A673 (cell line): ENCODE measurements around the gene NDUFA11. TPM values are rescaled to one million over a fixed set of nuclear protein-coding genes. Genes with fewer than 3 reads are reported as not detected.
"Not testable (repeated sequence)": the region's sequence is repeated elsewhere in the genome, so short reads cannot be mapped to it uniquely, and the experiment has no call there.

Experiments
- BruUV-seq: library from RNA; stranded (reverse); fragments of 400-500 nt; replicated peaks from 2 replicates; lab custom pipeline; 2021; lab: Mats Ljungman, UMichigan
- CTCF ChIA-PET: fragments of 300-600 bp; sonication (Branson Sonifier 250); formaldehyde crosslinking; loops from one replicate; lab custom pipeline; 2022; ENCODE audit warnings: antibody characterized with exemption; lab: Charles Lee
- POLR2A ChIA-PET: fragments of 300-600 bp; sonication (Branson Sonifier 250); formaldehyde crosslinking; loops from one replicate; lab custom pipeline; 2022; ENCODE audit warnings: antibody characterized with exemption; ENCODE audit not compliant: low non-redundant PET; lab: Charles Lee
- DNase-seq: peaks from one replicate; pipeline ENCODE4 v3.0.0-alpha.2; 2015; ENCODE audit warnings: low spot score
- H3K27ac ChIP-seq: fragments of 200-600 bp; sonication (generic); 2 replicates; pipeline ENCODE4 v1.5.1; 2016; ENCODE audit warnings: mixed run types, low read depth, mild to moderate bottlenecking, mixed read lengths, antibody characterized with exemption, low read length; ENCODE audit not compliant: poor library complexity, severe bottlenecking
- H3K27me3 ChIP-seq: fragments of 200-600 bp; sonication (generic); replicated peaks from 2 replicates; pipeline ENCODE4 v1.6.1; 2017; ENCODE audit warnings: mixed run types, low read depth, mild to moderate bottlenecking, mixed read lengths, antibody characterized with exemption, low read length; ENCODE audit not compliant: insufficient read depth, poor library complexity
- H3K36me3 ChIP-seq: fragments of 200-600 bp; sonication (generic); 2 replicates; pipeline ENCODE4 v1.6.1; 2016; ENCODE audit warnings: mixed run types, mild to moderate bottlenecking, mixed read lengths, antibody characterized with exemption, low read length; ENCODE audit not compliant: insufficient read depth, poor library complexity, severe bottlenecking
- H3K4me1 ChIP-seq: fragments of 200-600 bp; sonication (generic); 2 replicates; pipeline ENCODE4 v1.6.1; 2017; ENCODE audit warnings: mixed run types, mild to moderate bottlenecking, mixed read lengths, antibody characterized with exemption, low read length; ENCODE audit not compliant: insufficient read depth, poor library complexity, severe bottlenecking
- H3K4me3 ChIP-seq: fragments of 200-600 bp; sonication (generic); 2 replicates; pipeline ENCODE4 v1.5.1; 2016; ENCODE audit warnings: low read depth, mixed run types, mild to moderate bottlenecking, mixed read lengths, low read length; ENCODE audit not compliant: poor library complexity, severe bottlenecking
- H3K9me3 ChIP-seq: fragments of 200-600 bp; sonication (generic); 2 replicates; pipeline ENCODE4 v1.6.1; 2016; ENCODE audit warnings: mixed run types, low read depth, mild to moderate bottlenecking, mixed read lengths, antibody characterized with exemption, low read length; ENCODE audit not compliant: poor library complexity, severe bottlenecking
- CTCF ChIP-seq: fragments of 300-800, 200-600 bp; sonication (generic); conservative IDR thresholded peaks from 2 replicates; pipeline ENCODE4 v1.5.1; 2017; ENCODE audit warnings: low read depth, mild to moderate bottlenecking, antibody characterized with exemption, low read length, moderate library complexity, mixed read lengths
- EZH2 ChIP-seq: fragments of 200-600 bp; sonication (generic); IDR thresholded peaks from 2 replicates; pipeline ENCODE4 v1.6.1; 2017; ENCODE audit warnings: borderline replicate concordance, low read depth, mild to moderate bottlenecking, mixed read lengths, antibody characterized with exemption, low read length; ENCODE audit not compliant: poor library complexity, severe bottlenecking
- intact Hi-C: fragments of 100-400 bp; cut with micrococcal nuclease; formaldehyde crosslinking; loops from one replicate; pipeline ENCODE4 v1.10.0; 2022; ENCODE audit not compliant: unreplicated experiment
- total RNA-seq: library from RNA; stranded (reverse); gene quantifications from 2 replicates; pipeline ENCODE4 v1.2.3, GENCODE V29; 2021

NDUFA11 gene
- total RNA-seq, 1 experiment from 2014 or later, result 290 TPM

GRCh38 chr19:5864013-5864720, 39.4 kb downstream of the NDUFA11 start:
- ChIA-PET CTCF (no interaction called here), POLR2A (no interaction called here)
- Histone ChIP-seq H3K27ac (no peak overlapping the region), H3K4me1 (no peaks in the 10 kb centered on the region), H3K4me3 (no peak overlapping the region), H3K27me3 (no peaks in the 10 kb centered on the region), H3K9me3 (no peaks in the 10 kb centered on the region), H3K36me3 (no peaks in the 10 kb centered on the region)
- TF ChIP-seq CTCF, result no peak
- no peak for TF ChIP-seq EZH2
- BruUV-seq, result no TSS peak
- intact Hi-C loops, result no loop called here
- DNase-seq, result no peak

- CTCF ChIA-PET, result interaction anchor here (0.6 kb wide), 1 partner anchor 1678 kb away, joined by 3 read pairs; no protein-coding TSS in a partner anchor
- no peak for TF ChIP-seq EZH2
- no peak for TF ChIP-seq CTCF
- intact Hi-C loops, result no loop called here
- no peak for DNase-seq
- Histone ChIP-seq H3K9me3 (no peaks in the 10 kb centered on the region), H3K4me1 (no peaks in the 10 kb centered on the region), H3K27me3 (no peaks in the 10 kb centered on the region), H3K27ac (no peak overlapping the region), H3K36me3 (no peaks in the 10 kb centered on the region), H3K4me3 (no peak overlapping the region)
- POLR2A ChIA-PET, result no interaction called here
- no TSS peak for BruUV-seq
Observed at GRCh38 chr19:5863030-5863665, 40.4 kb downstream of the NDUFA11 start.

DNA sequence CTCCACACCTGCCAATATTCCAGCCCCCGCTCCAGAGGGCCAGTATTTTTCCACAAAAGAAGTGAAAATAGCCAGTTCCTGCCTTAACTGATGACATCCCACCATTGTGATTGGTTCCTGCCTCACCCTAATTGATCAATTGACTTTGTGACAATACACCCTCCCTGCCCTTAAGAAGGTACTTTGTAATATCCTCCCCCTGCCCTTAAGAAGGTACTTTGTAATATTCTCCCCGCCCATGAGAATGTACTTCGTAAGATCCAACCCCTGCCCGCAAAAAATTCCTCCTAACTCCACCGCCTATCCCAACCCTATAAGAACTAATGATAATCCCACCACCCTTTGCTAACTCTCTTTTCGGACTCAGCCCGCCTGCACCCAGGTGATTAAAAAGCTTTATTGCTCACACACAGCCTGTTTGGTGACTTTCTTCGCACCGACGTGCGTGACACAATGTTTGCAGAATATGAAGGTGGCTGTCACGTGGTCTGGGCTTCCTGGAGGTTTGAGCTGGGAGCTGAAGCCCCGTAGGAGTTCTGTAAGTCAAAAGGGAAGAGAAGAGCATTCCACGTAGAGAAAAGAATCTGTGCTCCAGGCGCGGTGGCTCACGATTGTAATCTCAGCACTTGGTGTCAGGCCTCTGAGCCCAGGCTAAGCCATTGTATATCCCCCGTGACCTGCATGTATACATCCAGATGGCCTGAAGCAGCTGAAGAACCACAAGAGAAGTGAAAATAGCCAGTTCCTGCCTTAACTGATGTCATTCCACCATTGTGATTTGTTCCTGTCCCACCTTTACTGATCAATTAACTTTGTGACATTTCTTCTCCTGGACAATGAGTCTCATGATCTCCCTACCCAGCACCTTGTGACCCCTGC, 46.1 kb downstream of the NDUFA11 start:
- no peak for TF ChIP-seq CTCF
- no peak for TF ChIP-seq EZH2
- Histone ChIP-seq H3K27ac (no peak overlapping the region), H3K4me1 (no peaks in the 10 kb centered on the region), H3K4me3 (no peak overlapping the region), H3K36me3 (no peaks in the 10 kb centered on the region), H3K27me3 (no peaks in the 10 kb centered on the region), H3K9me3 (no peaks in the 10 kb centered on the region)
- ChIA-PET POLR2A (no interaction called here), CTCF (no interaction called here)
- no peak for DNase-seq
- intact Hi-C loops, result no loop called here
- BruUV-seq, result no TSS peak

DNA sequence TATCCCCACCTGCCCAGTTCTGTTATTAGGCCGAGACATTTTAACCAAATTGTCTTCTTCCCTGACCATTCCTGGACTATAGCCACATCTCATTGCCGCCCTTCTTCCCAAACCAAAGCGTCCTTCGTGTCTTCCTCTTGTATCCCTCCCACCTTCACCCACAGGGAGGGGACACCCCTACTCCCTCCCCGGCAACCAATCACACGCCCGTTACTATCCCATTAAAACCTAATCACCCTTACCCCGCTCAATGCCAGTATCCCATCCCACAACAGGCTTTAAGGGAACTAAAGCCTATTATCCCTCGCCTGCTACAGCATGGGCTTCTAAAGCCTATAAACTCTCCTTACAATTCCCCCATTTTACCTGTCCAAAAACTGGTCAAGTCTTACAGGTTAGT, 48.4 kb downstream of the NDUFA11 start:
- H3K9me3 ChIP-seq, H3K36me3 ChIP-seq, H3K27me3 ChIP-seq, CTCF ChIA-PET, POLR2A ChIA-PET, H3K4me3 ChIP-seq, DNase-seq, BruUV-seq, intact Hi-C loops, H3K27ac ChIP-seq: not testable (repeated sequence)
- H3K4me1 ChIP-seq, result peaks cover 10% of the 10 kb centered on the region
